ENCODE measurements around the gene PLCD3. TPM values are rescaled to one million over a fixed set of nuclear protein-coding genes. Genes with fewer than 3 reads are reported as not detected.

The PLCD3 gene
- total and polyA plus RNA-seq, 2 of the 13 experiments (the other 11 are each of a cell fraction or from before 2014, with no cell fraction given), result 11.3 to 39.1 TPM

DNA sequence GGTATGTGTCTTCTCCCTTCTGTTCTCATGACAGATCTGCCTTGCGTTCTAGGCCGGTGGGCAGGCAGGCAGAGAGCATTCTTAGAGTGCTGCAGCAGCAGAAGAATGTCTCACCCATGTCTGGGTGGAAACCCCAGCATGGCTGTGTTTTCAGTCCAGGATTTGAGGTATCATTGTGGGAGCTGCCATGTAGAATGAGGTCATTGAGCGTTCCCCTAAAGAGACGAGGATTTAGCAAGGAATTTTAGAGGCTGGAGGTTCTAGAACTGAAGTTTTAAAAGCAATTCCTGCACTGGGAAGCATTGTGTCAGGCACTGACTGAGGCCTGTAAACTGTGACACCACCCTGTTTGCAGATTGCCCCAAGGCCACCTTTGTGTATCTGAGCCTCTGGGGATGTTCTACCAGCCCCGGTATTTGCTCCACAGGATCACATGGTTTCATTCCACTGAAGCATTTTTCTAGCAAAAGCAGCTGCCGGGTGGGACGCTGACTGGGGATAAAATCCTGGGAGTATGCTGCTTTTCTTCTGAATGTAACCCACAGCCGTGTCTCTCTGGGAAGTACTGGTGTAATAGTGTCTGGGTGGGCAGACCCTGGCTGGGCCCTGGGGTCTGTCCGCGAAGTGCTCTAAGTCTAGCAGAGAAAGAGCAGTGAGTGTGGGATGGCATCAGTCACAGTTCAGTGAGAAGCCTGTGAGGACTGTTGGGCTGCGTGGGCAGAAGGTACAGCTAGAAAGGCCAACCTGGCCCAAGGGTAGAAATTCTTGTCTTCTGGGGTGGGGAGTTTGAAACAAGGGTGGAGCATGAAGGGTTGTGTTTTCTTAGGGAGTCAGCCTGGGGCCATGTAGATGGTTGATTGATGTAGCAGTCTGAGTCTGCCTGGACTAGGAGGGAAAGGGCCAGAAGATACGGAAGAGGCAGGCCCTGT lies 30.2 kb downstream of the PLCD3 start (continued):
- TF ChIP-seq, protein P1, sequence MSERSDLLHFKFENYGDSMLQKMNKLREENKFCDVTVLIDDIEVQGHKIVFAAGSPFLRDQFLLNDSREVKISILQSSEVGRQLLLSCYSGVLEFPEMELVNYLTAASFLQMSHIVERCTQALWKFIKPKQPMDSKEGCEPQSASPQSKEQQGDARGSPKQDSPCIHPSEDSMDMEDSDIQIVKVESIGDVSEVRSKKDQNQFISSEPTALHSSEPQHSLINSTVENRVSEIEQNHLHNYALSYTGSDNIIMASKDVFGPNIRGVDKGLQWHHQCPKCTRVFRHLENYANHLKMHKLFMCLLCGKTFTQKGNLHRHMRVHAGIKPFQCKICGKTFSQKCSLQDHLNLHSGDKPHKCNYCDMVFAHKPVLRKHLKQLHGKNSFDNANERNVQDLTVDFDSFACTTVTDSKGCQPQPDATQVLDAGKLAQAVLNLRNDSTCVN (CRISPR knock-in tag; IDR thresholded peaks at IDR 0.05; ENCODE audit: borderline replicate concordance), result no peak
- TF ChIP-seq ZNF333 (CRISPR knock-in tag; IDR thresholded peaks at IDR 0.05; ENCODE audit: borderline replicate concordance) (no peak), HOXA3 (CRISPR knock-in tag; IDR thresholded peaks at IDR 0.05) (peak; percentile 68; the same call in 1 of the 2 replicates), ZFP41 (CRISPR knock-in tag; IDR thresholded peaks at IDR 0.05; ENCODE audit: borderline replicate concordance) (no peak), WIZ (CRISPR knock-in tag; IDR thresholded peaks at IDR 0.05) (no peak), ZNF326 (CRISPR knock-in tag; IDR thresholded peaks at IDR 0.05; ENCODE audit: borderline replicate concordance) (no peak), THAP11 (CRISPR knock-in tag; IDR thresholded peaks at IDR 0.05) (0 out of 2 replicates have a peak, but pooled peaks have one; percentile 14), SIN3B (IDR thresholded peaks at IDR 0.05; ENCODE audit: low read length) (no peak), ONECUT2 (CRISPR knock-in tag; IDR thresholded peaks at IDR 0.05) (no peak), AKAP8 (CRISPR knock-in tag; IDR thresholded peaks at IDR 0.05) (no peak), ZNF3 (CRISPR knock-in tag; IDR thresholded peaks at IDR 0.05) (peak; percentile 81; the same call in 1 of the 2 replicates), ZNF670 (CRISPR knock-in tag; IDR thresholded peaks at IDR 0.05; ENCODE audit: borderline replicate concordance) (no peak)
- TF ChIP-seq, protein P2, sequence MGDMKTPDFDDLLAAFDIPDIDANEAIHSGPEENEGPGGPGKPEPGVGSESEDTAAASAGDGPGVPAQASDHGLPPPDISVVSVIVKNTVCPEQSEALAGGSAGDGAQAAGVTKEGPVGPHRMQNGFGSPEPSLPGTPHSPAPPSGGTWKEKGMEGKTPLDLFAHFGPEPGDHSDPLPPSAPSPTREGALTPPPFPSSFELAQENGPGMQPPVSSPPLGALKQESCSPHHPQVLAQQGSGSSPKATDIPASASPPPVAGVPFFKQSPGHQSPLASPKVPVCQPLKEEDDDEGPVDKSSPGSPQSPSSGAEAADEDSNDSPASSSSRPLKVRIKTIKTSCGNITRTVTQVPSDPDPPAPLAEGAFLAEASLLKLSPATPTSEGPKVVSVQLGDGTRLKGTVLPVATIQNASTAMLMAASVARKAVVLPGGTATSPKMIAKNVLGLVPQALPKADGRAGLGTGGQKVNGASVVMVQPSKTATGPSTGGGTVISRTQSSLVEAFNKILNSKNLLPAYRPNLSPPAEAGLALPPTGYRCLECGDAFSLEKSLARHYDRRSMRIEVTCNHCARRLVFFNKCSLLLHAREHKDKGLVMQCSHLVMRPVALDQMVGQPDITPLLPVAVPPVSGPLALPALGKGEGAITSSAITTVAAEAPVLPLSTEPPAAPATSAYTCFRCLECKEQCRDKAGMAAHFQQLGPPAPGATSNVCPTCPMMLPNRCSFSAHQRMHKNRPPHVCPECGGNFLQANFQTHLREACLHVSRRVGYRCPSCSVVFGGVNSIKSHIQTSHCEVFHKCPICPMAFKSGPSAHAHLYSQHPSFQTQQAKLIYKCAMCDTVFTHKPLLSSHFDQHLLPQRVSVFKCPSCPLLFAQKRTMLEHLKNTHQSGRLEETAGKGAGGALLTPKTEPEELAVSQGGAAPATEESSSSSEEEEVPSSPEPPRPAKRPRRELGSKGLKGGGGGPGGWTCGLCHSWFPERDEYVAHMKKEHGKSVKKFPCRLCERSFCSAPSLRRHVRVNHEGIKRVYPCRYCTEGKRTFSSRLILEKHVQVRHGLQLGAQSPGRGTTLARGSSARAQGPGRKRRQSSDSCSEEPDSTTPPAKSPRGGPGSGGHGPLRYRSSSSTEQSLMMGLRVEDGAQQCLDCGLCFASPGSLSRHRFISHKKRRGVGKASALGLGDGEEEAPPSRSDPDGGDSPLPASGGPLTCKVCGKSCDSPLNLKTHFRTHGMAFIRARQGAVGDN (CRISPR knock-in tag; IDR thresholded peaks at IDR 0.05), result peak; percentile 47
- TF ChIP-seq, protein P3, sequence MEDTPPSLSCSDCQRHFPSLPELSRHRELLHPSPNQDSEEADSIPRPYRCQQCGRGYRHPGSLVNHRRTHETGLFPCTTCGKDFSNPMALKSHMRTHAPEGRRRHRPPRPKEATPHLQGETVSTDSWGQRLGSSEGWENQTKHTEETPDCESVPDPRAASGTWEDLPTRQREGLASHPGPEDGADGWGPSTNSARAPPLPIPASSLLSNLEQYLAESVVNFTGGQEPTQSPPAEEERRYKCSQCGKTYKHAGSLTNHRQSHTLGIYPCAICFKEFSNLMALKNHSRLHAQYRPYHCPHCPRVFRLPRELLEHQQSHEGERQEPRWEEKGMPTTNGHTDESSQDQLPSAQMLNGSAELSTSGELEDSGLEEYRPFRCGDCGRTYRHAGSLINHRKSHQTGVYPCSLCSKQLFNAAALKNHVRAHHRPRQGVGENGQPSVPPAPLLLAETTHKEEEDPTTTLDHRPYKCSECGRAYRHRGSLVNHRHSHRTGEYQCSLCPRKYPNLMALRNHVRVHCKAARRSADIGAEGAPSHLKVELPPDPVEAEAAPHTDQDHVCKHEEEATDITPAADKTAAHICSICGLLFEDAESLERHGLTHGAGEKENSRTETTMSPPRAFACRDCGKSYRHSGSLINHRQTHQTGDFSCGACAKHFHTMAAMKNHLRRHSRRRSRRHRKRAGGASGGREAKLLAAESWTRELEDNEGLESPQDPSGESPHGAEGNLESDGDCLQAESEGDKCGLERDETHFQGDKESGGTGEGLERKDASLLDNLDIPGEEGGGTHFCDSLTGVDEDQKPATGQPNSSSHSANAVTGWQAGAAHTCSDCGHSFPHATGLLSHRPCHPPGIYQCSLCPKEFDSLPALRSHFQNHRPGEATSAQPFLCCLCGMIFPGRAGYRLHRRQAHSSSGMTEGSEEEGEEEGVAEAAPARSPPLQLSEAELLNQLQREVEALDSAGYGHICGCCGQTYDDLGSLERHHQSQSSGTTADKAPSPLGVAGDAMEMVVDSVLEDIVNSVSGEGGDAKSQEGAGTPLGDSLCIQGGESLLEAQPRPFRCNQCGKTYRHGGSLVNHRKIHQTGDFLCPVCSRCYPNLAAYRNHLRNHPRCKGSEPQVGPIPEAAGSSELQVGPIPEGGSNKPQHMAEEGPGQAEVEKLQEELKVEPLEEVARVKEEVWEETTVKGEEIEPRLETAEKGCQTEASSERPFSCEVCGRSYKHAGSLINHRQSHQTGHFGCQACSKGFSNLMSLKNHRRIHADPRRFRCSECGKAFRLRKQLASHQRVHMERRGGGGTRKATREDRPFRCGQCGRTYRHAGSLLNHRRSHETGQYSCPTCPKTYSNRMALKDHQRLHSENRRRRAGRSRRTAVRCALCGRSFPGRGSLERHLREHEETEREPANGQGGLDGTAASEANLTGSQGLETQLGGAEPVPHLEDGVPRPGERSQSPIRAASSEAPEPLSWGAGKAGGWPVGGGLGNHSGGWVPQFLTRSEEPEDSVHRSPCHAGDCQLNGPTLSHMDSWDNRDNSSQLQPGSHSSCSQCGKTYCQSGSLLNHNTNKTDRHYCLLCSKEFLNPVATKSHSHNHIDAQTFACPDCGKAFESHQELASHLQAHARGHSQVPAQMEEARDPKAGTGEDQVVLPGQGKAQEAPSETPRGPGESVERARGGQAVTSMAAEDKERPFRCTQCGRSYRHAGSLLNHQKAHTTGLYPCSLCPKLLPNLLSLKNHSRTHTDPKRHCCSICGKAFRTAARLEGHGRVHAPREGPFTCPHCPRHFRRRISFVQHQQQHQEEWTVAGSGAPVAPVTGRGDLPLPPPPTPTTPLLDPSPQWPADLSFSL (CRISPR knock-in tag; IDR thresholded peaks at IDR 0.05), result no peak
- TF ChIP-seq, protein P4, sequence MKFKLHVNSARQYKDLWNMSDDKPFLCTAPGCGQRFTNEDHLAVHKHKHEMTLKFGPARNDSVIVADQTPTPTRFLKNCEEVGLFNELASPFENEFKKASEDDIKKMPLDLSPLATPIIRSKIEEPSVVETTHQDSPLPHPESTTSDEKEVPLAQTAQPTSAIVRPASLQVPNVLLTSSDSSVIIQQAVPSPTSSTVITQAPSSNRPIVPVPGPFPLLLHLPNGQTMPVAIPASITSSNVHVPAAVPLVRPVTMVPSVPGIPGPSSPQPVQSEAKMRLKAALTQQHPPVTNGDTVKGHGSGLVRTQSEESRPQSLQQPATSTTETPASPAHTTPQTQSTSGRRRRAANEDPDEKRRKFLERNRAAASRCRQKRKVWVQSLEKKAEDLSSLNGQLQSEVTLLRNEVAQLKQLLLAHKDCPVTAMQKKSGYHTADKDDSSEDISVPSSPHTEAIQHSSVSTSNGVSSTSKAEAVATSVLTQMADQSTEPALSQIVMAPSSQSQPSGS (CRISPR knock-in tag; IDR thresholded peaks at IDR 0.05), result peak; percentile 67
